ENCODE measurements around the gene ACTRT2.

DNA sequence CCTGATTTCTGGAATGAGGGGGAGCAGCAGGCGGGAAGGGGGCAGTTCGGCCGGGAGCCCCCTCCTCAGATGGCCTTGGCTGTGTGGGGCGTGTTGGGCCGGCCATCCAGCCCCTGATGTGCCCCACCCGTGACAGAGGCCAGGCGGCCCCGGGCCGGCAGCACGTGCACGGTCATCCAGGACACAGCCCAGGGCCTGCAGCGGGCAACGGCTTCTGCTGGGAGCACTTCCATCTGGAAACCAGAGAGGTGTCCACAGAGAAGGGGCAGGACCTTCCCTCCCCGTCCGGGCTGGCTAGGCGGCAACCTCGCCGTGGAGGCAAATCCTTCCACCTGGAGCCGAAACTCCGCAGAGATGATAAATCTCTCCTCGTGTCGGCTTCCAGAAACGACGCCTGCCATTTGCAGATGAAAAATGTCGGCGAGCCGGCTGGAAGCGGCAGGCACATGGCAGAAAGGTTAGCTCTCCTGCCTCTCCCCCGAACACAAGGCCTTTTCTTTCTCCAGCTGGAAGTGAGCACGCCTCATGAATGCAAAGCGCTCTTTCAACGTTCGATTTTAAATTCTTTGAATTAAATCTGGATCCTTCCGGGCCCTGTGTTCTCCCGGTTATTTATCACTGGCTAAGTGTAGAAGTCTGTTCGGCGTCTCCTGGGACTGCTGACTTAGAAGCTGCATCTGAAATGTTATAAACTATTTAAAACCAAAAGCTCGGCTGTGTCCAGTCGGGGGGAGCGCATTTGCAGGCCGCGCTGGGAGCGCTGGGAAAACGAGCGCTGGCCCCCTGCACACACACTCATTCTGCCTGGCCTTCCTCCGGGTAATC lies 9.4 kb upstream of the ACTRT2 start:
- TF ChIP-seq, protein P1, sequence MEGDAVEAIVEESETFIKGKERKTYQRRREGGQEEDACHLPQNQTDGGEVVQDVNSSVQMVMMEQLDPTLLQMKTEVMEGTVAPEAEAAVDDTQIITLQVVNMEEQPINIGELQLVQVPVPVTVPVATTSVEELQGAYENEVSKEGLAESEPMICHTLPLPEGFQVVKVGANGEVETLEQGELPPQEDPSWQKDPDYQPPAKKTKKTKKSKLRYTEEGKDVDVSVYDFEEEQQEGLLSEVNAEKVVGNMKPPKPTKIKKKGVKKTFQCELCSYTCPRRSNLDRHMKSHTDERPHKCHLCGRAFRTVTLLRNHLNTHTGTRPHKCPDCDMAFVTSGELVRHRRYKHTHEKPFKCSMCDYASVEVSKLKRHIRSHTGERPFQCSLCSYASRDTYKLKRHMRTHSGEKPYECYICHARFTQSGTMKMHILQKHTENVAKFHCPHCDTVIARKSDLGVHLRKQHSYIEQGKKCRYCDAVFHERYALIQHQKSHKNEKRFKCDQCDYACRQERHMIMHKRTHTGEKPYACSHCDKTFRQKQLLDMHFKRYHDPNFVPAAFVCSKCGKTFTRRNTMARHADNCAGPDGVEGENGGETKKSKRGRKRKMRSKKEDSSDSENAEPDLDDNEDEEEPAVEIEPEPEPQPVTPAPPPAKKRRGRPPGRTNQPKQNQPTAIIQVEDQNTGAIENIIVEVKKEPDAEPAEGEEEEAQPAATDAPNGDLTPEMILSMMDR (IDR thresholded peaks at IDR 0.05): no peak
- no peak for TF ChIP-seq POLR2A (IDR thresholded peaks at IDR 0.05)
